ENCODE results near the gene SLCO1B1. TPM values are rescaled to one million over a fixed set of nuclear protein-coding genes. Genes with fewer than 3 reads are reported as not detected.
"Not testable (repeated sequence)": the region's sequence is repeated elsewhere in the genome, so short reads cannot be mapped to it uniquely, and the experiment has no call there.

Gene SLCO1B1, protein sequence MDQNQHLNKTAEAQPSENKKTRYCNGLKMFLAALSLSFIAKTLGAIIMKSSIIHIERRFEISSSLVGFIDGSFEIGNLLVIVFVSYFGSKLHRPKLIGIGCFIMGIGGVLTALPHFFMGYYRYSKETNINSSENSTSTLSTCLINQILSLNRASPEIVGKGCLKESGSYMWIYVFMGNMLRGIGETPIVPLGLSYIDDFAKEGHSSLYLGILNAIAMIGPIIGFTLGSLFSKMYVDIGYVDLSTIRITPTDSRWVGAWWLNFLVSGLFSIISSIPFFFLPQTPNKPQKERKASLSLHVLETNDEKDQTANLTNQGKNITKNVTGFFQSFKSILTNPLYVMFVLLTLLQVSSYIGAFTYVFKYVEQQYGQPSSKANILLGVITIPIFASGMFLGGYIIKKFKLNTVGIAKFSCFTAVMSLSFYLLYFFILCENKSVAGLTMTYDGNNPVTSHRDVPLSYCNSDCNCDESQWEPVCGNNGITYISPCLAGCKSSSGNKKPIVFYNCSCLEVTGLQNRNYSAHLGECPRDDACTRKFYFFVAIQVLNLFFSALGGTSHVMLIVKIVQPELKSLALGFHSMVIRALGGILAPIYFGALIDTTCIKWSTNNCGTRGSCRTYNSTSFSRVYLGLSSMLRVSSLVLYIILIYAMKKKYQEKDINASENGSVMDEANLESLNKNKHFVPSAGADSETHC
- not detected for polyA plus RNA-seq (2013)

DNA sequence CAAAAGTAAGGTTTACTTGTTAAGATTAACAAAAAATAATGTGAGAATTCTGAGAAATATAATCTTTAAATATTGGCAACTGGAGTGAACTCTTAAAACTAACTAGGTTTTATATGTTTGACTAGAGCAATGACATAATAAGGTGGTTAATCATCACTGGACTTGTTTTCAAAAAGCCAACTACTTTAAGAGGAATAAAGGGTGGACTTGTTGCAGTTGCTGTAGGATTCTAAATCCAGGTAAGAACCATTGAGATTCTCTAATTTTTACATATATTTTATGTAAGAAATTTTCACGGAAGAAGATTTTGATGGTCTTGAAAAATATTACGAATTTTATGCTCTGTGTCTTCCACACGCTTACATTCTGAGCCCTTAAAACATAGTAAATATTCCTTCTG is at the start of gene SLCO1B1:
TSS of gene SLCO1B1 (plus strand) at position 197 of the 400 bp plus-strand sequence. CDS start 10,381 bp downstream, outside the sequence.
- DNase-seq, result no peak
- POLR2A ChIA-PET, result no interaction called here
- H3K36me3 ChIP-seq (ENCODE audit: control insufficient read depth in 4 of 4, insufficient read depth in 4 of 4, low read length in 3 of 4), result no peaks in the 10 kb centered on the region
- H3K27ac ChIP-seq (ENCODE audit: insufficient read depth in 1 of 2, low read depth in 1 of 2, low read length in 2 of 2, poor library complexity in 1 of 2, severe bottlenecking in 2 of 2), result no peak within 1 kb of the TSS
- no peaks in the 10 kb centered on the region for H3K9me3 ChIP-seq (ENCODE audit: control extremely low read depth in 1 of 5, control insufficient read depth in 4 of 5, insufficient read depth in 2 of 5, low read depth in 1 of 5, low read length in 4 of 5)
- no peaks in the 10 kb centered on the region for H3K4me1 ChIP-seq (ENCODE audit: control extremely low read depth in 1 of 4, control insufficient read depth in 4 of 4, insufficient read depth in 4 of 4, low read length in 3 of 4)
- no CpG with 5 or more reads among the region's 3 CpGs for WGBS (ENCODE audit: insufficient coverage)
- no peaks in the 10 kb centered on the region for H3K27me3 ChIP-seq (replicated peaks in 2 of 5; ENCODE audit: control insufficient read depth in 4 of 5, insufficient read depth in 5 of 5, low read length in 4 of 5)
- no peak within 1 kb of the TSS for H3K4me3 ChIP-seq (ENCODE audit: control insufficient read depth in 1 of 7, extremely low read depth in 1 of 7, insufficient read depth in 4 of 7, low read depth in 2 of 7, low read length in 6 of 7)
- CTCF ChIA-PET, result no interaction called here

DNA sequence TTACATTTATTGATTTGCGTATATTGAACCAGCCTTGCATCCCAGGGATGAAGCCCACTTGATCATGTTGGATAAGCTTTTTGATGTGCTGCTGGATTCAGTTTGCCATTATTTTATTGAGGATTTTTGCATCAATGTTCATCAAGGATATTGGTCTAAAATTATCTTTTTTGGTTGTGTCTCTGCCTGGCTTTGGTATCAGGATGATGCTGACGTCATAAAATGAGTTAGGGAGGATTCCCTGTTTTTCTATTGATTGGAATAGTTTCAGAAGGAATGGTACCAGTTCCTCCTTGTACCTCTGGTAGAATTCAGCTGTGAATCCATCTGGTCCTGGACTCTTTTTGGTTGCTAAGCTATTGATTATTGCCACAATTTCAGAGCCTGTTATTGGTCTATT is 46.2 kb upstream of the SLCO1B1 start:
- H3K4me1 ChIP-seq (ENCODE audit: control extremely low read depth in 1 of 4, control insufficient read depth in 4 of 4, insufficient read depth in 4 of 4, low read length in 3 of 4); H3K4me3 ChIP-seq (ENCODE audit: control insufficient read depth in 1 of 7, extremely low read depth in 1 of 7, insufficient read depth in 4 of 7, low read depth in 2 of 7, low read length in 6 of 7); DNase-seq; POLR2A ChIA-PET; H3K27me3 ChIP-seq (replicated peaks in 2 of 5; ENCODE audit: control insufficient read depth in 4 of 5, insufficient read depth in 5 of 5, low read length in 4 of 5); H3K36me3 ChIP-seq (ENCODE audit: control insufficient read depth in 4 of 4, insufficient read depth in 4 of 4, low read length in 3 of 4); H3K27ac ChIP-seq (ENCODE audit: insufficient read depth in 1 of 2, low read depth in 1 of 2, low read length in 2 of 2, poor library complexity in 1 of 2, severe bottlenecking in 2 of 2); H3K9me3 ChIP-seq (ENCODE audit: control extremely low read depth in 1 of 5, control insufficient read depth in 4 of 5, insufficient read depth in 2 of 5, low read depth in 1 of 5, low read length in 4 of 5); CTCF ChIA-PET: not testable (repeated sequence)
- WGBS (ENCODE audit: insufficient coverage), result no CpG with 5 or more reads among the region's 2 CpGs

DNA sequence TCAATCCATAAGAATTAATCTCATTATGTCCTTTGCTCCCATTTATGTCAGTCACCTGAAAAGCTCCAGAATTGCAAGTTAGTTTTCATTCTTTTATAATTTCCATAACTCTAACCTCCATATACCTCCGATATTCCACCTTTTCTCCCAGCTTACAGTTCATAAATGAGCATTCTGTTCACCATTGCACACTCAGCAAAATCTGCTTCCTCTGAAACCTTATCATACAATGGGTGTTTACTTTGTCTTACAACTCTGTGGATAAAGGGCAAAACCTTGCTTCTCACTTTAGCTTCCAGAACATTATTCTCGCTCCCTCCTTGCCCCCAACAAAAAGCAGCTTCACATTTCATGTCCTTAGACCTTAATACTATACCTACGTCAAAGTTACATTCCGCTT is 19.3 kb upstream of the SLCO1B1 start:
- 89% methylated on average over 3 of the region's 4 CpGs for WGBS (ENCODE audit: insufficient coverage)
- no peak for DNase-seq
- no peaks in the 10 kb centered on the region for H3K36me3 ChIP-seq (ENCODE audit: control insufficient read depth in 4 of 4, insufficient read depth in 4 of 4, low read length in 3 of 4)
- H3K4me1 ChIP-seq (ENCODE audit: control extremely low read depth in 1 of 4, control insufficient read depth in 4 of 4, insufficient read depth in 4 of 4, low read length in 3 of 4), result no peaks in the 10 kb centered on the region
- CTCF ChIA-PET, result no interaction called here
- H3K27ac ChIP-seq (ENCODE audit: insufficient read depth in 1 of 2, low read depth in 1 of 2, low read length in 2 of 2, poor library complexity in 1 of 2, severe bottlenecking in 2 of 2), result no peak overlapping the region
- no peaks in the 10 kb centered on the region for H3K27me3 ChIP-seq (replicated peaks in 2 of 5; ENCODE audit: control insufficient read depth in 4 of 5, insufficient read depth in 5 of 5, low read length in 4 of 5)
- H3K4me3 ChIP-seq (ENCODE audit: control insufficient read depth in 1 of 7, extremely low read depth in 1 of 7, insufficient read depth in 4 of 7, low read depth in 2 of 7, low read length in 6 of 7), result no peak overlapping the region
- POLR2A ChIA-PET, result no interaction called here
- H3K9me3 ChIP-seq (ENCODE audit: control extremely low read depth in 1 of 5, control insufficient read depth in 4 of 5, insufficient read depth in 2 of 5, low read depth in 1 of 5, low read length in 4 of 5), result no peaks in the 10 kb centered on the region

DNA sequence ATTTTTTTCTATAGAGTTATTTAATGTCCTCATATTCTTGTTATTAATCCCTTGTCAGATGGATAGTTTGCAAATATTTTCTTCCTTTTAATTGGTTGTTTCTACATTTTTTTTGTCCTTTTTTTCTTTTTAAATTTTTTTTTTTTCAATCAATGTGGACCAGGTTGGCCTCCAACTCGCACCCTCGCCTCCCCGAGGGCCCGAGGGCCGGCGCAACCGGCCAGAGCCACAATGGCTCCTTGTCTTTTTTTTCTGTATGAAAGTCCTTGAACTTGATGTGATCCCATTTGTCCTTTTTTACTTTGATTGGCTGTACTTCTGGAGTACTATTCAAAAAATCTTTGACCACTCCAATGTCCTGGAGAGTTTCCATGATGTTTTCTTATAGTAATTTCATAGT is 17.7 kb upstream of the SLCO1B1 start:
- Histone ChIP-seq H3K4me3 (ENCODE audit: control insufficient read depth in 1 of 7, extremely low read depth in 1 of 7, insufficient read depth in 4 of 7, low read depth in 2 of 7, low read length in 6 of 7) (no peak overlapping the region), H3K27me3 (replicated peaks in 2 of 5; ENCODE audit: control insufficient read depth in 4 of 5, insufficient read depth in 5 of 5, low read length in 4 of 5) (no peaks in the 10 kb centered on the region), H3K9me3 (ENCODE audit: control extremely low read depth in 1 of 5, control insufficient read depth in 4 of 5, insufficient read depth in 2 of 5, low read depth in 1 of 5, low read length in 4 of 5) (no peaks in the 10 kb centered on the region), H3K27ac (ENCODE audit: insufficient read depth in 1 of 2, low read depth in 1 of 2, low read length in 2 of 2, poor library complexity in 1 of 2, severe bottlenecking in 2 of 2) (no peak overlapping the region), H3K4me1 (ENCODE audit: control extremely low read depth in 1 of 4, control insufficient read depth in 4 of 4, insufficient read depth in 4 of 4, low read length in 3 of 4) (no peaks in the 10 kb centered on the region), H3K36me3 (ENCODE audit: control insufficient read depth in 4 of 4, insufficient read depth in 4 of 4, low read length in 3 of 4) (no peaks in the 10 kb centered on the region)
- WGBS (ENCODE audit: insufficient coverage), result 85% methylated on average over 5 of the region's 7 CpGs
- DNase-seq, result no peak
- CTCF ChIA-PET, result no interaction called here
- POLR2A ChIA-PET, result no interaction called here

DNA sequence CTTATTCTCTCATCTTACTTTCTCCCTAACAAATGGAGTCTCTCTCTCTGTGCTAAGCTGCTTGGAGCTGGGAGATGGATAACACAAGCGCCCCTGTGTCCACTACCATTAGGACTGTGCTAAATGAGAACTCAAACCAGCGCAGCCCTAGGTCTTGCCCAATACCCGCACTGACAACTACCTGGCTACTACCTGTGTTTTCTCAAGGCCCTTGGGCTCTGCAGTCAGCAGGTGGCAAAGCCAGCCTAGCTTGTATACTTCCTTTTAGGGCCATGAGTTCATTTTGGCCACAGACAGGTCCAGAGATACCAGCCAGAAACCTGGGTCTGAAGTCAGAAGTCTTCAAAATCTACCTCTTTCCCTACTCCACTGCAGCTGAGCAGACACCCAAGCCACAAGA is 13.0 kb upstream of the SLCO1B1 start:
- no peak overlapping the region for H3K27ac ChIP-seq (ENCODE audit: insufficient read depth in 1 of 2, low read depth in 1 of 2, low read length in 2 of 2, poor library complexity in 1 of 2, severe bottlenecking in 2 of 2)
- no peaks in the 10 kb centered on the region for H3K36me3 ChIP-seq (ENCODE audit: control insufficient read depth in 4 of 4, insufficient read depth in 4 of 4, low read length in 3 of 4)
- no peaks in the 10 kb centered on the region for H3K4me1 ChIP-seq (ENCODE audit: control extremely low read depth in 1 of 4, control insufficient read depth in 4 of 4, insufficient read depth in 4 of 4, low read length in 3 of 4)
- H3K9me3 ChIP-seq (ENCODE audit: control extremely low read depth in 1 of 5, control insufficient read depth in 4 of 5, insufficient read depth in 2 of 5, low read depth in 1 of 5, low read length in 4 of 5), result no peaks in the 10 kb centered on the region
- H3K27me3 ChIP-seq (replicated peaks in 2 of 5; ENCODE audit: control insufficient read depth in 4 of 5, insufficient read depth in 5 of 5, low read length in 4 of 5), result no peaks in the 10 kb centered on the region
- ChIA-PET CTCF (no interaction called here), POLR2A (no interaction called here)
- no peak overlapping the region for H3K4me3 ChIP-seq (ENCODE audit: control insufficient read depth in 1 of 7, extremely low read depth in 1 of 7, insufficient read depth in 4 of 7, low read depth in 2 of 7, low read length in 6 of 7)
- 100% methylated on average over 3 of the region's 3 CpGs for WGBS (ENCODE audit: insufficient coverage)
- no peak for DNase-seq

DNA sequence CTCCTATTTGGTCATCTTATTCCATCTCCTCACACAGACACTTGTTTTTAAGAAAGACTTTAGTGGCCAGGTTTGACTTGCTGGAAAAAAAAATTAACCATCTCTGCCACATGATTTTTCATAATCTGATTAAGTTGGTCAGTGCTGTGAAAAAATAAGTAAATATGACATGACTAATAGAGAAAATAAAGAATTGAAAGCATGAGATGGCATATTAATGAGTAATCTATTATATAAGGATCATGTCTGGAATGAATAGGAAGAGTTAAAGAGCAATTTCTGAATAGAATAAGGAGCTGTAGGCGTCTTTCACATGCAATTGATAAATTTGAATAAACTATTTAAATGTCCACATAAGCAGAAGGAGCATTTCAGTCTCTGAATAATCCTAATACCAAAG is 12.2 kb upstream of the SLCO1B1 start:
- no CpG with 5 or more reads among the region's 1 CpG for WGBS (ENCODE audit: insufficient coverage)
- POLR2A ChIA-PET, result no interaction called here

DNA sequence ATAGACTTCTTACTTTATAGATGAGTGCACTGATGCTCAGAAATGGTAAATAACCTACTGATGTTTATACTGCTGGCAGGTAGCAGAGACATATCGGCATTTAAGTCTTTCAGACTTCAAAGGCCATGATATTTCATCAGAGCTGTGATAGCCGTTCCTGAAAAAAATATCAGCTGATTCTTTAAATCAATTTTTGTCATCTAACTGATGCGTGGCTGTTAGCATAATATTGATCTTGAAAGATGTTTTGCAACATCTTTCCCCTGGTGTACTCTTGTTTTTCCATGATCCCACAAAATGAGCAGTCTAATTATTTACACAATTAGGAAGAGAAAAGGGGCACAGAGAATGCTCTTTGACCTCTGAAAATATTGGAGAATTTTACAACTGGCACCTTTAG is 1.6 kb upstream of the SLCO1B1 start:
- Histone ChIP-seq H3K4me1 (ENCODE audit: control extremely low read depth in 1 of 4, control insufficient read depth in 4 of 4, insufficient read depth in 4 of 4, low read length in 3 of 4) (no peaks in the 10 kb centered on the region), H3K27me3 (replicated peaks in 2 of 5; ENCODE audit: control insufficient read depth in 4 of 5, insufficient read depth in 5 of 5, low read length in 4 of 5) (no peaks in the 10 kb centered on the region), H3K4me3 (ENCODE audit: control insufficient read depth in 1 of 7, extremely low read depth in 1 of 7, insufficient read depth in 4 of 7, low read depth in 2 of 7, low read length in 6 of 7) (no peak overlapping the region), H3K9me3 (ENCODE audit: control extremely low read depth in 1 of 5, control insufficient read depth in 4 of 5, insufficient read depth in 2 of 5, low read depth in 1 of 5, low read length in 4 of 5) (no peaks in the 10 kb centered on the region), H3K36me3 (ENCODE audit: control insufficient read depth in 4 of 4, insufficient read depth in 4 of 4, low read length in 3 of 4) (no peaks in the 10 kb centered on the region), H3K27ac (ENCODE audit: insufficient read depth in 1 of 2, low read depth in 1 of 2, low read length in 2 of 2, poor library complexity in 1 of 2, severe bottlenecking in 2 of 2) (no peak overlapping the region)
- POLR2A ChIA-PET, result no interaction called here
- DNase-seq, result no peak
- WGBS (ENCODE audit: insufficient coverage), result 100% methylated on average over 2 of the region's 3 CpGs
- CTCF ChIA-PET, result interaction anchor here (0.6 kb wide), 1 partner anchor 418 kb away, joined by 3 read pairs; no protein-coding TSS in a partner anchor

More for the DNA sequence above, 12.2 kb upstream of the SLCO1B1 start:
- H3K9me3 ChIP-seq (ENCODE audit: control extremely low read depth in 1 of 5, control insufficient read depth in 4 of 5, insufficient read depth in 2 of 5, low read depth in 1 of 5, low read length in 4 of 5), result no peaks in the 10 kb centered on the region
- no peaks in the 10 kb centered on the region for H3K27me3 ChIP-seq (replicated peaks in 2 of 5; ENCODE audit: control insufficient read depth in 4 of 5, insufficient read depth in 5 of 5, low read length in 4 of 5)
- no peak overlapping the region for H3K4me3 ChIP-seq (ENCODE audit: control insufficient read depth in 1 of 7, extremely low read depth in 1 of 7, insufficient read depth in 4 of 7, low read depth in 2 of 7, low read length in 6 of 7)
- no peak overlapping the region for H3K27ac ChIP-seq (ENCODE audit: insufficient read depth in 1 of 2, low read depth in 1 of 2, low read length in 2 of 2, poor library complexity in 1 of 2, severe bottlenecking in 2 of 2)
- CTCF ChIA-PET, result no interaction called here
- DNase-seq, result no peak
- H3K4me1 ChIP-seq (ENCODE audit: control extremely low read depth in 1 of 4, control insufficient read depth in 4 of 4, insufficient read depth in 4 of 4, low read length in 3 of 4), result no peaks in the 10 kb centered on the region
- H3K36me3 ChIP-seq (ENCODE audit: control insufficient read depth in 4 of 4, insufficient read depth in 4 of 4, low read length in 3 of 4), result no peaks in the 10 kb centered on the region
